SJCRH30 (cell line): Measurements from ENCODE around the gene ACOD1. TPM values are rescaled to one million over a fixed set of nuclear protein-coding genes. Genes with fewer than 3 reads are reported as not detected.

ENCODE experiments used
- DNase-seq, 2 experiments: peaks; one replicate each; pipeline ENCODE4 v3.0.0-alpha.2; 2015 to 2020
- H3K27ac ChIP-seq: fragments of 250-450 bp; sonication (Bioruptor Pico); 2 replicates; pipeline ENCODE4 v1.5.1; 2020; ENCODE audit warnings: mild to moderate bottlenecking, moderate library complexity
- H3K27me3 ChIP-seq: fragments of 250-450 bp; sonication (Bioruptor Pico); 2 replicates; pipeline ENCODE4 v1.5.1; 2020; ENCODE audit warnings: mild to moderate bottlenecking, moderate library complexity
- H3K36me3 ChIP-seq: fragments of 250-450 bp; sonication (Bioruptor Pico); 2 replicates; pipeline ENCODE4 v1.5.1; 2020; ENCODE audit warnings: mild to moderate bottlenecking, moderate library complexity
- H3K4me1 ChIP-seq: fragments of 250-450 bp; sonication (Bioruptor Pico); 2 replicates; pipeline ENCODE4 v1.5.1; 2020; ENCODE audit warnings: mild to moderate bottlenecking, moderate library complexity
- H3K4me3 ChIP-seq: fragments of 250-450 bp; sonication (Bioruptor Pico); 2 replicates; pipeline ENCODE4 v1.5.1; 2020; ENCODE audit warnings: mild to moderate bottlenecking, moderate library complexity
- H3K9me3 ChIP-seq: fragments of 250-450 bp; sonication (Bioruptor Pico); replicated peaks from 2 replicates; pipeline ENCODE4 v1.5.1; 2020; ENCODE audit warnings: mild to moderate bottlenecking, moderate library complexity
- total RNA-seq: library from RNA; depleted of rRNA; stranded (reverse); fragments of >200 nt; shearing (Covaris generic); gene quantifications from 2 replicates; pipeline ENCODE4 v1.2.3, GENCODE V29; 2014; rRNA removed

Gene ACOD1
- total RNA-seq, 1 experiment from 2014 or later, result not detected

DNA sequence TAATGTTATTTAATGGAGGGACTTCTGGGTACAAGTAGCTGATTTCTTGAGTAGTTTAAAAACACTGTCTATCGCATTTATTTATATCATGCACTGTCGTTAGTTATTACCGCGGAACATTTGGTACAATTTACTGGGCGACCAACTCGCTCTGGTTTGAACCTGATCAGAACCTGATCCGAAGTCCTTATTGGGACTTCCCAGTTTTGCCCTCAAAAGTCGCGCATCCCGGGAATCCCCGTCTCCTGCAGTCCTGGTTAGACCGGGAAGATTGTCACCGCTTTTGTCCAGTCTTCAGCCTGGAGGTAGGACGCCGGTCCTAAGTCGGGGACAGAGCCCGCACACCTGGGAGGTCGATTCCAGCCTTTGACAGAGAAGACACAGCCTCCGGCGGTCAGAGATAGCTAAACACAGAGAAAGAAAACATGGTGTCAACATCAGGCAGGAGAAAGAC, 44.3 kb downstream of the ACOD1 start:
- Histone ChIP-seq H3K4me3 (peak overlapping the region; percentile 75), H3K36me3 (peaks cover 7% of the 10 kb centered on the region; the same call in 1 of the 2 replicates), H3K27ac (no peak overlapping the region; the same call in 1 of the 2 replicates), H3K9me3 (no peaks in the 10 kb centered on the region), H3K27me3 (no peaks in the 10 kb centered on the region), H3K4me1 (no peaks in the 10 kb centered on the region)
- DNase-seq, result peak in 1 of 2 experiments; percentile 21

- DNase-seq, result no peak
- no peaks in the 10 kb centered on the region for H3K27me3 ChIP-seq
- peaks cover 12% of the 10 kb centered on the region; the same call in 1 of the 2 replicates for H3K36me3 ChIP-seq
- peak overlapping the region; percentile 75 for H3K4me3 ChIP-seq
- H3K27ac ChIP-seq, result no peak overlapping the region
- H3K9me3 ChIP-seq, result no peaks in the 10 kb centered on the region
- no peaks in the 10 kb centered on the region for H3K4me1 ChIP-seq
Measured at GRCh38 chr13:76993021-76993420, 44.7 kb downstream of the ACOD1 start.

DNA sequence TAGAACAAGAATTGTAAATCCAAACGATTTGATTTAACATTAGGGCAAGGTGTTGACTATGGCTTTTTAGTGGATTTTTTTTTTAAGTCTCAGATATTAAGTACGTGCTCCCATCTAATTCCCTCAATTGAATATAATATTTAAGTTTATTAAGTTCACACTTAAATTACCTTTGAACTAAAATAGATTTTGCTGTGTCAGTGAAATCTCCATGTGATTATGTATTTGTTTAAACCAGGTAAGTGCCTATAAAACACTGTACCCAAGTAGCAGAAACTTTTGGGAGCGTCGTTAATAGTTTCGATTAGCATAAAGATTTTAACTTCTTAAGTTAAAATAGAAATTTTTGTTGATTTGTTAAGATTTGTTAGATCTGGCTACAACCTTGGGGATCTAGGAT, 45.2 kb downstream of the ACOD1 start:
- no peaks in the 10 kb centered on the region for H3K4me1 ChIP-seq
- no peaks in the 10 kb centered on the region for H3K9me3 ChIP-seq
- no peak for DNase-seq
- H3K36me3 ChIP-seq, result peaks cover 15% of the 10 kb centered on the region; the same call in 1 of the 2 replicates
- no peak overlapping the region for H3K4me3 ChIP-seq
- H3K27ac ChIP-seq, result no peak overlapping the region
- no peaks in the 10 kb centered on the region for H3K27me3 ChIP-seq

DNA sequence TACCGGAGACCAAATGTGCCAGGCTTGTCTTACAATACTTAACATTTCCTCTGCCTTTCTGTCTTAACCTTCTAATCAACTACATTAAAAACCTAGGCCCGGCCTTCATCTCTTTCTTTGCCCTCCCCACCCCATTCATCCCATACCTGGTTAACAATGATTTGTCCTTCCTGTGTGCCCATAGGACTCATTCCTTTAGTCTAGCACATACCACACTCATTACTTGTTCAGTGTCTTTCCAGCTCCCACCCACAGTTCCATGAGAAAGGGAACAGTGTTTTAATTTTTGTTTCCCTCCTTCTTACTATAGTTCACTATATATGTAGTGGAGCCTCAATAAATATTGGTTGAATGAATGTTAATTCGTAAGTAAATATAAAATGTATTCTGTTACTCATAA, 46.0 kb downstream of the ACOD1 start:
- Histone ChIP-seq H3K27ac (no peak overlapping the region), H3K4me1 (no peaks in the 10 kb centered on the region), H3K9me3 (no peaks in the 10 kb centered on the region), H3K36me3 (peaks cover 17% of the 10 kb centered on the region; the same call in 1 of the 2 replicates), H3K27me3 (no peaks in the 10 kb centered on the region), H3K4me3 (no peak overlapping the region)
- DNase-seq, result no peak

- no peak for DNase-seq
- no peaks in the 10 kb centered on the region for H3K27me3 ChIP-seq
- no peaks in the 10 kb centered on the region; the same call in 1 of the 2 replicates for H3K4me1 ChIP-seq
- H3K27ac ChIP-seq, result no peak overlapping the region
- no peak overlapping the region for H3K4me3 ChIP-seq
- H3K9me3 ChIP-seq, result no peaks in the 10 kb centered on the region
- peaks cover 26% of the 10 kb centered on the region for H3K36me3 ChIP-seq
Measured at GRCh38 chr13:77000475-77000874, 52.2 kb downstream of the ACOD1 start.

GRCh38 chr13:77001540-77001939, 53.2 kb downstream of the ACOD1 start:
- no peak overlapping the region for H3K4me3 ChIP-seq
- peaks cover 26% of the 10 kb centered on the region for H3K36me3 ChIP-seq
- no peaks in the 10 kb centered on the region for H3K9me3 ChIP-seq
- H3K27me3 ChIP-seq, result no peaks in the 10 kb centered on the region
- H3K4me1 ChIP-seq, result no peaks in the 10 kb centered on the region; the same call in 1 of the 2 replicates
- no peak for DNase-seq
- no peak overlapping the region for H3K27ac ChIP-seq

- no peak for DNase-seq
- H3K4me1 ChIP-seq, result no peaks in the 10 kb centered on the region; the same call in 1 of the 2 replicates
- no peaks in the 10 kb centered on the region for H3K9me3 ChIP-seq
- no peaks in the 10 kb centered on the region for H3K27me3 ChIP-seq
- H3K36me3 ChIP-seq, result peaks cover 24% of the 10 kb centered on the region
- H3K27ac ChIP-seq, result no peak overlapping the region
- no peak overlapping the region for H3K4me3 ChIP-seq
Measured at GRCh38 chr13:77001963-77002587, 53.8 kb downstream of the ACOD1 start.

DNA sequence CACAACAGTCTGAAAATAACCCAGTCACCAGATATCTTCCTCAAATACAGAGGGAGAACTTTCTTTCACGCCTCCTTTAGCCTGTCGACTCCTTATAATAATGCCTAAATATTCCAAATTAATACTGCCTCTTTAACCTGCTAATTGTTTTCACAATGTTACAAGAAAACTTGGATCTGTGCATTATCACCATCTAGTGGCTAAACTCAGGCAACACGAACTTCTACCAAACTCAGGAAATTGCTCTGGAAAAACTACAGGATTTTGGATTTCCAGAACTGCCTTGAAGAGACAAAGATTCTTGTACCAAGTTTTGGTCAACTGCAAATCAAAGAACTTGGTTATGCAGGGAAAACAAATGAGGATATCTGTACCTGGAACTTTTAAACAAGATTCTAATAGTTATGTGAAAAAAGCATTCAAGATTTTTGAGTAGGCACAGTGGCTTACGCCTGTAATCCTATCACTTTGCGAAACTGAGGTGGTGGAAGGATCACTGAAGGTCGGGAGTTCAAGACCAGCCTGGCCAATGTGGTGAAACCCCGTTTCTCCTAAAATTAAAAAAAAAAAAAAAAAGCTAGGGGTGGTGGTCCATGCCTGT, 54.4 kb downstream of the ACOD1 start:
- Histone ChIP-seq H3K36me3 (peaks cover 24% of the 10 kb centered on the region), H3K4me1 (no peaks in the 10 kb centered on the region; the same call in 1 of the 2 replicates), H3K9me3 (no peaks in the 10 kb centered on the region), H3K27me3 (no peaks in the 10 kb centered on the region), H3K27ac (no peak overlapping the region), H3K4me3 (no peak overlapping the region)
- peak in 1 of 2 experiments; percentile 46 for DNase-seq

Other genes with a start within 250 kb of the ACOD1 start
- 3.2 and 3.5 TPM in 2 replicates for gene KCTD12, start 62.1 kb upstream of the ACOD1 start, total RNA-seq
- 11.9 and 14.9 TPM in 2 replicates for gene CLN5, start 43.6 kb downstream of the ACOD1 start, total RNA-seq
- gene FBXL3, start 78.6 kb downstream of the ACOD1 start, total RNA-seq, result 29.3 and 32.2 TPM in 2 replicates